Measurements from ENCODE around the gene IGF1. TPM values are rescaled to one million over a fixed set of nuclear protein-coding genes. Genes with fewer than 3 reads are reported as not detected.

The IGF1 gene
- total and polyA plus RNA-seq, 4 experiments from 2014 or later = not detected

DNA sequence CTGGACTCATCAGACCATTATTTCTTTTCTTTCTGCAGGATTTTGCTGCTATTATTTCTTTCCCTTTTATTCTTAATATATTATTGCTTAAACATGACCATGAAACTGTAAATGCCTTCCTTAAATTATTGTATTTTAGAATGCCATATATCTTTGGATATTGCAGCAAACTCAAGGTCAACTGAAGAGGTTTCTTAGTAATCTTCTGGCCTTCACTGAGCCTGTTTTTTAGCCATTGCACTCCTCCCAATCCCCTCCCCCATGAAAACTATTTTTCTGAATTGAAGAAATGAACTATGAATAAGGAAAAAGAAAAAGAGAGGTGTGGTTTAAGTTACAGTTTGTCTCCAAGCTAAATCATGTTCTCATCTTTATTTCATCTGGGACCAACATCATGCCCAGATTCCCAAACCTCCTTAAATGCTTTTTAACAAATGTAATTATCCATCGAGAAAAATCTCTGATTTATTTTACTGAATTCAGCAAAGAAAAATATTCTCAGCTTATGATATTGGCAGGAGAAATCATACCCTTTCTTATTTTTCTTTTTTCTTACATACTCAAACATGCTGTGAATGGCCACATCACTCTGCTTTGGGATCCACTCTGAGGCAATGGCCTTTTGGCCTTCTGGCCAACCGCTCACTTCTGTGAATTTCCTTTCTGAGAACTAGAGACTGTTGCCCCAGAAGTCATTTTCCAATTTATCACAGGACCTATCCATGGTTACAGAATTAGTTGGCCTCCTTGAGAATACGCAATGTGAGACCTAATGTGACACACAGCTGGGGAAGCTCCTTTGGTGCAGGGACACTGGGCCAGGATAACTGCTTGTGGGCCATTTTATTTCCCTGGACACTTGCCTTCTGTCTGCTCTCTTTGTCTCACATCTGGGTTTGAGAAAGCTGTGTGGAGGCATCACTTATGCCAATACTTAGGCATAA, 50.9 kb downstream of the IGF1 start:
- Histone ChIP-seq H3K27ac (ENCODE audit: low read depth, low read length) (no peak overlapping the region), H3K36me3 (ENCODE audit: insufficient read depth, low read length) (no peaks in the 10 kb centered on the region), H3K9me3 (ENCODE audit: control insufficient read depth in 1 of 2, low read length in 2 of 2) (no peaks in the 10 kb centered on the region), H3K27me3 (ENCODE audit: insufficient read depth, low read length) (no peaks in the 10 kb centered on the region), H3K4me3 (ENCODE audit: low read length in 2 of 2) (no peak overlapping the region), H3K4me1 (ENCODE audit: insufficient read depth, low read length) (no peaks in the 10 kb centered on the region)
- Mint-ChIP-seq H3K4me3 (no peak overlapping the region), H3K9me3 (peaks cover 0 to 2% (median 0%) of the 10 kb centered on the region in 8 donors), H3K4me1 (no peaks in the 10 kb centered on the region), H3K27me3 (peaks cover 0 to 3% of the 10 kb centered on the region in 2 donors), H3K27ac (no peak overlapping the region), H3K36me3 (no peaks in the 10 kb centered on the region)
- no peak for DNase-seq
- intact Hi-C loops (cut with micrococcal nuclease) = no loop called here
- ChIA-PET POLR2A (ENCODE audit: partially characterized antibody) (no interaction called here), CTCF (ENCODE audit: partially characterized antibody) (no interaction called here)

DNA sequence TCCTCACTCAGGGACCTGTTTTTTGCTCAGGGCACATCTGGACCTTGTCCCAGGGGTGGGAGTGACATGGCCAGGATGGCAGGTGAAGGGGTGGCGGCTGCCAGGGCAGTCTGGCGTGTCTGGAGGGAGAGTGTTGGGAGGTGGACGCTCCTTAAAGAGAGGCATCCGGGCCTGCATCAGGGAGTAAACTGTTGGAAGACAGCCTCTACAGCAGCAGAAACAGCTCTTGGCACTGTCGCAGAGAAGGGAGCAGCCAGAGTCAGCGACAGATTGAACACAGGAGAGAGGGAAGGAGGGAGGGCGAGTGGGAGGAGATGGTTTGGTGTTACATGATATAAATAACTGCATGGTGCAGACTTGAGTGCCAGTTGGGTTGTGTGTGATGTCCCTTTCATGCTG, 52.8 kb downstream of the IGF1 start:
- Histone ChIP-seq H3K36me3 (ENCODE audit: insufficient read depth, low read length) (no peaks in the 10 kb centered on the region), H3K9me3 (ENCODE audit: control insufficient read depth in 1 of 2, low read length in 2 of 2) (no peaks in the 10 kb centered on the region), H3K27ac (ENCODE audit: low read depth, low read length) (no peak overlapping the region), H3K27me3 (ENCODE audit: insufficient read depth, low read length) (no peaks in the 10 kb centered on the region), H3K4me3 (ENCODE audit: low read length in 2 of 2) (no peak overlapping the region), H3K4me1 (ENCODE audit: insufficient read depth, low read length) (no peaks in the 10 kb centered on the region)
- no peak for DNase-seq
- intact Hi-C loops (cut with micrococcal nuclease) = no loop called here
- H3K4me3 Mint-ChIP-seq = no peak overlapping the region
- no peak overlapping the region for H3K27ac Mint-ChIP-seq
- H3K9me3 Mint-ChIP-seq = peaks cover 0 to 2% (median 0%) of the 10 kb centered on the region in 8 donors
- H3K36me3 Mint-ChIP-seq = no peaks in the 10 kb centered on the region
- ChIA-PET POLR2A (ENCODE audit: partially characterized antibody) (no interaction called here), CTCF (ENCODE audit: partially characterized antibody) (no interaction called here)
- H3K27me3 Mint-ChIP-seq = peaks cover 0 to 3% of the 10 kb centered on the region in 2 donors
- no peaks in the 10 kb centered on the region for H3K4me1 Mint-ChIP-seq

DNA sequence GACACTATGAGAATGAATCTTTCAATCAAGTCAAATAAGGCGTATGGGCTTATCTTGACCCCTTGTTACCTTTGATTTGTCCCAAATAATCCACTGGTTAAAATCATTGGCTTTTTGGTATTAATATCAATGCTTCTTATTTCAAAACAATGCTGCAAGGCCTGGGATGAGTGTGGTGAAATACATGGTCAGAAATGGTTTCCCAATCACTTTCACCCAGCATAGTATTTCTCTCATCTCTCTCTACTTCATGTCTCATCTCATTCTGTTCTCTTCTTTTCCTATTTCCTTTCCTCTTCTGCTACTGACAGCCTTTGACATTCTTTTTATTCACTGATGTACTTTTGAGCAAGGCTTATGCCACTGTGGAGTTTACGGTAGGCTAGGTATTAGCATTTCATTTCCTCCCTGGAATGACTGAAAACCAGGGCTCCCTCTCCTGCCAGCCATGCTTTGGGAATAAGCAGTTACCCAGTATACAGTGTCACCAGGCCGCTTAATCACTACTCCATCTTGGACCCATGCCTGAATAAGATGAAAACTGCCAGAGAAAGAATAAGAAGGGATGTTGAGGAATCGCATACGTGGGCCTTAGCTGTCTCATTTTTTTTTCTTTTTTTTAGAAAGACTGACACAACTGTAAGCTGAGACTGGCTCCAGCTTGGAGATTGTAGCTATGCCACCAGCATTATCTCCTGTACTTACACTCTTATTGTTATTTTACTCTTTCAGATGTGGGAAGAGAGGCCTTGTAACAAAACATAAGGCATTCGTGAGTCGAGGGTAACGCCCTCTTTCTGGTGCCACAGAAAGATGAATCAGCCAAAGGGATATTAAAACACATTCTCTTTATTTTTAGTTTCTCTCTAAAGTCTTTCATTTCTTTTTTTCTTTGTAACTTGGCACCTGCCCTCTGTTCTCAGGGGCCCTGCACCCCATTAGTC, 53.5 kb downstream of the IGF1 start:
- H3K27ac ChIP-seq (ENCODE audit: low read depth, low read length) = no peak overlapping the region
- Mint-ChIP-seq H3K4me1 (no peaks in the 10 kb centered on the region), H3K36me3 (no peaks in the 10 kb centered on the region), H3K27me3 (peaks cover 0 to 3% of the 10 kb centered on the region in 2 donors), H3K4me3 (no peak overlapping the region), H3K27ac (no peak overlapping the region), H3K9me3 (peaks cover 0 to 2% (median 0%) of the 10 kb centered on the region in 8 donors)
- CTCF ChIA-PET (ENCODE audit: partially characterized antibody) = no interaction called here
- H3K4me1 ChIP-seq (ENCODE audit: insufficient read depth, low read length) = no peaks in the 10 kb centered on the region
- H3K27me3 ChIP-seq (ENCODE audit: insufficient read depth, low read length) = no peaks in the 10 kb centered on the region
- intact Hi-C loops (cut with micrococcal nuclease) = no loop called here
- DNase-seq = no peak
- H3K36me3 ChIP-seq (ENCODE audit: insufficient read depth, low read length) = no peaks in the 10 kb centered on the region
- no peak overlapping the region for H3K4me3 ChIP-seq (ENCODE audit: low read length in 2 of 2)
- POLR2A ChIA-PET (ENCODE audit: partially characterized antibody) = no interaction called here
- H3K9me3 ChIP-seq (ENCODE audit: control insufficient read depth in 1 of 2, low read length in 2 of 2) = no peaks in the 10 kb centered on the region

DNA sequence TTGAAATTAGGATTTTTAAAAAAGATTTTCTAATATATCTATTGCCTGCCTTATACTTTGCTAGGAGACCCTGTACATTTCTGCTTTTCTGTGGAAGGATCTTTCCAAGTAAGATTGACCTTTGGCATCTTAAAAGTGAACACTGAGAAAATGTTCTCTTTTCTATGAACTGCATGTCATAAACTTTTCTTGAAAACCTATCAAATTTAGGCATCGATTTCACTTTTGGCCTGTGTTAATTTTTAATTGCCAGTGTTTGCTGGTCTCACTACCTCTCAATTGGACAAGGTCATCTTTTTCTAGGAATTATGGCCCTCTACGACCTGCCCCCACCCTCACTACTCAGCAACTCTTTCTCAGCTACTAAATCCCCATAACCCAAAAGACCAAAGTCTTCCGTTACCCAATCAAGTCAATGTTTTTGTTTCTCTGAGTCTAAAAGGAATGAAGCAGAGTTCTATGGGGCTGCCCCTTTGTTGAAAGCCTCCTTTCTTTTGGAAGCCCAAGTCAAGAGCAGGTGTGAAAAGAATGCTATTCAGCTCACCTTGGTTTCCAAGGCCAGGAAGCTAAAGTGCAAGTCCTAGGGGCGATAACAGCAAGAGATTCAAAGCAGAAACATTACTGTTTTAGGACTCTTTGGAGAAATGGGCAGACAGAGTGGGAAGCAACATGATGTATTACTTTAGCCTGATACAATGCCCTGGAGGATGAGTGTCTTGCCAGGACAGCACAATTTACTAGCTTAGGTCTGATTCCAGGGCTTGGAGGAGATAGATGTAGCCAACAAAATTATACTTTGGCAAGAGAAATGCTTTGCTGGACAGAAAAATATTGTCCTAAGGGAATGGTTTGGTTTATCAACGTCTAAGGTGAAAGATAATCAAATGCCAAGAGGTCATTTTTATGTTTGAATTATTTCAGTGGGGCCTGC, 55.0 kb downstream of the IGF1 start:
- H3K9me3 ChIP-seq (ENCODE audit: control insufficient read depth in 1 of 2, low read length in 2 of 2) = no peaks in the 10 kb centered on the region
- H3K27ac ChIP-seq (ENCODE audit: low read depth, low read length) = no peak overlapping the region
- no peaks in the 10 kb centered on the region for H3K4me1 Mint-ChIP-seq
- no peaks in the 10 kb centered on the region for H3K36me3 ChIP-seq (ENCODE audit: insufficient read depth, low read length)
- H3K9me3 Mint-ChIP-seq = peaks cover 0 to 2% (median 0%) of the 10 kb centered on the region in 8 donors
- no peaks in the 10 kb centered on the region for H3K4me1 ChIP-seq (ENCODE audit: insufficient read depth, low read length)
- no peak overlapping the region for H3K4me3 ChIP-seq (ENCODE audit: low read length in 2 of 2)
- H3K4me3 Mint-ChIP-seq = no peak overlapping the region
- ChIA-PET POLR2A (ENCODE audit: partially characterized antibody) (no interaction called here), CTCF (ENCODE audit: partially characterized antibody) (no interaction called here)
- no peaks in the 10 kb centered on the region for H3K36me3 Mint-ChIP-seq
- intact Hi-C loops (cut with micrococcal nuclease) = no loop called here
- H3K27ac Mint-ChIP-seq = no peak overlapping the region
- H3K27me3 Mint-ChIP-seq = peaks cover 0 to 3% of the 10 kb centered on the region in 2 donors
- no peaks in the 10 kb centered on the region for H3K27me3 ChIP-seq (ENCODE audit: insufficient read depth, low read length)
- no peak for DNase-seq

DNA sequence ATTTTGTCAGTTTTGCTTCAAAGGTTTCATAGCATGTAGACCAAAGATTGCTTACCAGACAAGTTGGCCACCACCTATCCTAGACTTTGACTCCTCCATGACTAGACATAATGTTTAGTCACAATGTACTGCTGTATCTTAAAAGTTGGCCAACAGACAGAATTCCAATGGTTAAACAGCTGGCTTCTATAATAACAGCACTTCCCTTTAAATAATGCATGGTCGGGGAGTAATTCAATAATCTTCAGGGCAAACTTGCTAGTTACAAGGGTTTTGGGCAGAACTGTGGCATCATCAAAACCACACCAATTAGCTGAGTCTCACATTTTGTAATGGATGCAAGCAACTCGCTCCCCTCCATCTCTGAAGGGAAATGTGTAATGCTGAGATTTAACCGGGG, 56.9 kb downstream of the IGF1 start:
- peaks cover 0 to 2% (median 0%) of the 10 kb centered on the region in 8 donors for H3K9me3 Mint-ChIP-seq
- no peak overlapping the region for H3K4me3 Mint-ChIP-seq
- no peaks in the 10 kb centered on the region for H3K36me3 Mint-ChIP-seq
- Histone ChIP-seq H3K27ac (ENCODE audit: low read depth, low read length) (no peak overlapping the region), H3K9me3 (ENCODE audit: control insufficient read depth in 1 of 2, low read length in 2 of 2) (no peaks in the 10 kb centered on the region), H3K4me1 (ENCODE audit: insufficient read depth, low read length) (no peaks in the 10 kb centered on the region), H3K4me3 (ENCODE audit: low read length in 2 of 2) (no peak overlapping the region), H3K36me3 (ENCODE audit: insufficient read depth, low read length) (no peaks in the 10 kb centered on the region), H3K27me3 (ENCODE audit: insufficient read depth, low read length) (no peaks in the 10 kb centered on the region)
- H3K4me1 Mint-ChIP-seq = no peaks in the 10 kb centered on the region
- H3K27me3 Mint-ChIP-seq = peaks cover 0 to under 1% of the 10 kb centered on the region in 2 donors
- ChIA-PET CTCF (ENCODE audit: partially characterized antibody) (no interaction called here), POLR2A (ENCODE audit: partially characterized antibody) (interaction anchor here (0.6 kb wide), 1 partner anchor 752 kb away, joined by 3 read pairs; no protein-coding TSS in a partner anchor)
- H3K27ac Mint-ChIP-seq = no peak overlapping the region
- intact Hi-C loops (cut with micrococcal nuclease) = no loop called here
- no peak for DNase-seq

DNA sequence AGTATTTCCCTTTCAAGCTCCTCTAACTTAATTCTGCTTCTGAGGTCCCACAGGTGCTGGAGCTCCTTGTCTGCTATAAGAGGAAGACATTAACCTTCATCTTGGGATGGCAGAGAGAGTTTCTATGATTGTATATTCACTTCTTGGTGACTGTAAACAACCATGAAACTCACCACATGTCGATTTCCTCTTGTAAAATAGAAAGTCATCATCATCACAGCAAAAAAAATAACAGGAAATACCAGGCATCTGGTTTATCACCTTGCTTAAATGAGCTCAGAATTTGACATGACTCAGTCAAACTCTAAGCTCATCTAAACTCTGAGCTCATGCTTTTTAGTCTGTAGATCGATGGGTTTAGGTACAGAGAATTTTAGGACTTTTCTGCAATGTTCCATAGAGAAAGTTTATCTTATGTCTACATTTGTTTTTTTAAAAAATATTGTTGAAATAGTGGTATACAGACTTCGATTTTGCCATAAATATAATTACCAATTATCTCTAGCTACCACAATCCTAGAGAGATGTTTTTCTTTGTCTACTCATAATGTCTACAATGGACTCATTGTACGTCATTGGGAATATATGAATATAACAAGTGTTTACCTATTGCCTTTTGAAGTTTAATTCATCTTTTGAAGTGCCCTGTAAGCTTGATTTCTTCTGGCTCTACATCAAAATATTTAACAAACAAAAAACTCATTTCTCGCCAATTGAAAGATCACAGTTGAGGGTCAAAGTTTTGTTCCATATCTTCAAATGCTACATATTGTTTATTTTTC, 58.4 kb downstream of the IGF1 start:
- Histone ChIP-seq H3K4me3 (ENCODE audit: low read length in 2 of 2) (no peak overlapping the region), H3K9me3 (ENCODE audit: control insufficient read depth in 1 of 2, low read length in 2 of 2) (no peaks in the 10 kb centered on the region), H3K36me3 (ENCODE audit: insufficient read depth, low read length) (no peaks in the 10 kb centered on the region), H3K4me1 (ENCODE audit: insufficient read depth, low read length) (no peaks in the 10 kb centered on the region), H3K27ac (ENCODE audit: low read depth, low read length) (no peak overlapping the region), H3K27me3 (ENCODE audit: insufficient read depth, low read length) (no peaks in the 10 kb centered on the region)
- Mint-ChIP-seq H3K4me1 (no peaks in the 10 kb centered on the region), H3K27ac (no peak overlapping the region), H3K9me3 (peaks cover 0 to 3% (median under 1%) of the 10 kb centered on the region in 8 donors), H3K27me3 (no peaks in the 10 kb centered on the region), H3K4me3 (no peak overlapping the region), H3K36me3 (no peaks in the 10 kb centered on the region)
- DNase-seq = peak in 1 of 5 donors; percentile 0
- POLR2A ChIA-PET (ENCODE audit: partially characterized antibody) = no interaction called here
- intact Hi-C loops (cut with micrococcal nuclease) = no loop called here
- CTCF ChIA-PET (ENCODE audit: partially characterized antibody) = interaction anchor here (0.5 to 0.8 kb wide), 2 partner anchors 12 to 496 kb away, joined by 3 read pairs; no protein-coding TSS in a partner anchor
